Fibroblast of peridontal ligament (primary cell): ENCODE results near the gene FUNDC2.
"Not testable (repeated sequence)": the region's sequence is repeated elsewhere in the genome, so short reads cannot be mapped to it uniquely, and the experiment has no call there.

Experiments used
- DNase-seq: peaks from one replicate; pipeline ENCODE4 v3.0.0-alpha.2; 2010; ENCODE audit errors: extremely low read depth

Gene FUNDC2, protein sequence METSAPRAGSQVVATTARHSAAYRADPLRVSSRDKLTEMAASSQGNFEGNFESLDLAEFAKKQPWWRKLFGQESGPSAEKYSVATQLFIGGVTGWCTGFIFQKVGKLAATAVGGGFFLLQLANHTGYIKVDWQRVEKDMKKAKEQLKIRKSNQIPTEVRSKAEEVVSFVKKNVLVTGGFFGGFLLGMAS

DNA sequence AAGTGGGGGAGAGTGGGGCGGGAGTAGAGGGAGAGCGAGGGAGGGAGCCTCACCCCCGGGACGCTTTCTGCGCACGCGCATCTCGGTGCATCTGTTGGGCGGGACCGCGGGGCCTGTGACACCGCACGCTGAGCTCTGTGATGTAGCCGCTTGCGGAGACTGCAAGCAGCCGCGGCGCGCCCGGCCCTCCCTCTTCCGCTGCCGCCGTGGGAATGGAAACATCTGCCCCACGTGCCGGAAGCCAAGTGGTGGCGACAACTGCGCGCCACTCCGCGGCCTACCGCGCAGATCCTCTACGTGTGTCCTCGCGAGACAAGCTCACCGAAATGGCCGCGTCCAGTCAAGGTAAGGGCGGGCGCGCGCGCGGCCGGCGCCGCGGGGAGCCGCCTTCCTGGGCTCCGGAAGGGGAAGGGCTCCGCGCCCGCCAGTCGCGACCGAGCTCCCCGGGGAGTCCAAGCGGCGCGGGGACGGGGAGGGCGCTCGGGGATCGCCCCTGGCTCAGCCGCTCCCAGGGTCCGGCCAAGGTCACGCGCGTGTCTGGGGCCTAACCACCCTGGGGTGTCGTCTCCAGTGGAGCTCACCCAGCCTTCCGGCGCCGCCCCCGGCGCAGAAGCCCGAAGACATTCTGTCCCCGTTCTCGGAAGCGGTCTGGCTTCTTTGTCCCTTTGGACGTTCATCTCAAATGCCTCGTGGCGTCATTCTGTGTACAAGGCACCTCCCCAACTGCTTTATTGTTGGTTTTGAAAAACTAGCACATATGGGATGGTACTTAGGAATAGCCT lies at the start of gene FUNDC2:
TSS of gene FUNDC2 (plus strand) at position 118 of the 782 bp plus-strand sequence. CDS start at position 213, 95 bp downstream.
- DNase-seq = peak; percentile 86

- DNase-seq = no peak
Measured at GRCh38 chrX:154979629-154980028, 47.0 kb upstream of the FUNDC2 start.

DNA sequence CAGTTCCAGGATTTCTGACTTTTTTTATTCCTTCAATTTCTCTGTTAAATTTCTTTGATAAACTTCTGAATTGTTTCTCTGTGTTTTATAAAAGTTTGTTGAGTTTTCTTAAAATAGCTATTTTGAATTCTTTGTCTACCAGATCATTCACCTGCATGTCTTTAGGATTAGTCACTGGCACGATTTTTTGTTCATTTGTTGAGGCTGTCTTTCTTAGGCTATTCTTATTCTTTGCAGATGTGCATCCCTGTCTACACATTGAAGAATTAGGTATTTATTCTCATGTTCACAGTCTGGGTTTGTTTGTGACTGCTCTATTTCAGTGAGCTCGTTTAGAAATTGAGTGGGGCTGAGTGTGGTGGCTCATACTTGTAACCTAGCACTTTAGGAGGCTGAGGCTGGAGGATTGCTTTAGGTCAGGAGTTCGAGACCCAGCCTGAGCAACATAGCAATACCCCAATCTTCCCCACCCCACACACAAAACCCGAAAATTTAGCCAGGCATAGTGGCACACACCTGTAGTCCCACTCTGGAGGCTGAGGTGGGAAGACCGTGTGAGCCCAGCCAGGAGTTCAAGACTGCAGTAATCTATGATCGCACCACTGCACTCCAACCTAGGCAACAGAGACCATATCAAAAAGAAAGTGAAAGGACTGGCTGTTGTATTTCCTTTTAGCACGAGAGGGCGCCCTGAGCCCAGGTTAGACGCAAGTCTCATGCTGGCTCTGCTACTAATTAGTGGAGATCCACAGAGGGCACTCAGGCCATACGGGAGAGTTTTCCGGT lies 46.1 kb upstream of the FUNDC2 start:
- DNase-seq = peak; percentile 71

DNA sequence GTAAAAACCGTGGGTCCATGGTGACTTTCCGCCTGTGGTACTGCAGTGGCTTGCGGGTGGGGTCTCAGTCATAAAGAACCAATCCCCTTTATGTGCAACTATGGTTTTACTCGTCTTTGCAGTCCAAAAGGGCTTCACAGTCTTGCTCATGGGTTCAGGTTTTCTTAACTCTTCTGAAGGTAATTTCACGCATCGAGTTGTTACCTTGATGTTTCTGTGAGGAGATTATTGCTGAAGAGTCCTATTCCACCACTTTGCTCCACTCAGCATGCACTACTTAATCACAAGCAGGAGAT lies 45.6 kb upstream of the FUNDC2 start:
- no peak for DNase-seq

- DNase-seq = peak; percentile 14
Measured at GRCh38 chrX:154986826-154987575, 39.6 kb upstream of the FUNDC2 start.

DNA sequence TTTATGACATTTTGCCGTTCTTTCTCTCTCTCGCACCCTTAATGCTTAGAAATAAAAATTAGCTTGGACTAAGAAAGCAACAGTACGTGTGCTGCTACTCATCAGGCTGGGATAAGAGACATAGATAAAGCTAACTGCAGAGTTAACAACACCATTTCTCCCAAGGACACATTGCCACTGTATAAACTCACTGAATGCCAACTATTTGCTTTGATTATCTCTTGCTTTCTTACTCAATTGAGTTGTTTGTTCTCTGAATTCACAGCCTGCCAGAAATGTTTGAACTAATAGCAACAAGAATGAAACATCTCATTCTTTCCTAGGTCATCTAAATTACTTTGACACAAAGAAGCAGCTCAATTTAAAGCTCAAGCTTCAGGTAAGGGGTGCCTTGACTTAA lies 38.7 kb upstream of the FUNDC2 start:
- no peak for DNase-seq

DNA sequence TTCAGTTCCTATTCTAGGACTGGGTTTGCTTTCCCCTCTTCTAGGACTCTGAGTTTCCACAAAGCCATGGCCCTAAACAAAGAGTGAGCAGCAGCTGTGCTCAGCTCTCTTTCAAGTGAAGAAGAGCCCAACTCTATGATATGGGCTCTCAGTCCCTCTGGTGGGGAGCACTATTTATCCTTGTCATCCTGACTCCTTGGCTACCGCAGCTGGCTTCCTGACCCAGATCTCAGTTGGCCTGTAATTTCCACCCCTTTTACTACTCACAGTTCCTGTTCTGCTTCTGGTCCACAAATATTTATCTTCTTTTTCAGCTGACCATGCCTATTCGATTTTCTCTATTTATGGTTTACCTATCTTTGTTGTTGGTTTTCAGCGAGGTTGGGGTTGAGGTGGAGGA lies 37.9 kb upstream of the FUNDC2 start:
- DNase-seq = no peak

- DNase-seq = no peak
Measured at GRCh38 chrX:154990496-154990895, 36.1 kb upstream of the FUNDC2 start.

- no peak for DNase-seq
Measured at GRCh38 chrX:154991039-154991438, 35.6 kb upstream of the FUNDC2 start.

DNA sequence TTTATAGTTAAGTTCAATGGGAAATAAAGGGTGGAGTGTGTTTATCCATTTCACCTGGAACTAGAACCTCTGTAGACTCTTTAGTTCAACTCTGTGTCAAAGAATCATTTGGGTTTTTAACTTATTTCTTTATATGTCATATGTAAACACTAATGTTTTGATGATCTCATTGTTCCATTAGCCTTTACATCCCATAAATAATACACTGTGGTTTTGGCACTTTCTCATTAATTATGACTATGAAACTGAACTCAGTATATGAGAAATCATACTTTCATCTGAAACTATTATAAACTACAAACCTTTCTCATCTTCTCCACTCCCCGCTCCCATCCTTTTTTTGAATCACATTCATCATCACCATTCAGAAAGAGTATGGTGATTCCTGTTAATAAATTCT lies 35.2 kb upstream of the FUNDC2 start:
- DNase-seq = no peak

DNA sequence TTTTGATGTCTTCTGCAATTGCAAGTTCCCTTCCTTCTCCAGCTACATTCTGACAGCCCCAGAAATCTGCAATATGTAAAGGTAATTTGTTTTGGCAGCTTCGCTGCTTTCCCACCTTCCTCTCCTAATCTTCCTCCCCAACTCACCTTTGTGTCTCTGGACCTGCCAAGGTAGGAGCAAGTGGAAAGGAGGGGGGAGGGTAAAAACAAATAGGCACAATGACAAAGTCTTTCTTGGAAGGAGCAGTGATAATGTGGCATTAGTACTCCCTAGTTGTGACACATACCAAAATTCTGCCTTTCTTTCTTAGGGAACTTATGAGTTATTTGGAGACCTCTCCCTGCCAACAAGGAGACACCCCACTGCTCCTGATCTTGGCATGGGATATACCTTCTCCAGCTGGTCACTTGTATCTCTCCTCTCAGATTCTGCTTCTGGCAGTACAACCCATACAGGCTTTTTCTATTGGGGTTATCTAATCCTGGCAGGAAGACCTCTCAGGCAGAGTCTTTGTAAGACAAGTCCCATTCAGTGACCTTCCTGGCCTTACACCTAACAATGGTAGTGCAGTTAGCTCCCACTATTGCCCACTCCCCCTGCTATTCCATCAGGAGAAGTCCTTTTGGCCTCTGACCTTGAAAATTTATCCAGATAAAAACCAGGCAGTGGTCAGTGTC lies 28.3 kb upstream of the FUNDC2 start:
- no peak for DNase-seq

DNA sequence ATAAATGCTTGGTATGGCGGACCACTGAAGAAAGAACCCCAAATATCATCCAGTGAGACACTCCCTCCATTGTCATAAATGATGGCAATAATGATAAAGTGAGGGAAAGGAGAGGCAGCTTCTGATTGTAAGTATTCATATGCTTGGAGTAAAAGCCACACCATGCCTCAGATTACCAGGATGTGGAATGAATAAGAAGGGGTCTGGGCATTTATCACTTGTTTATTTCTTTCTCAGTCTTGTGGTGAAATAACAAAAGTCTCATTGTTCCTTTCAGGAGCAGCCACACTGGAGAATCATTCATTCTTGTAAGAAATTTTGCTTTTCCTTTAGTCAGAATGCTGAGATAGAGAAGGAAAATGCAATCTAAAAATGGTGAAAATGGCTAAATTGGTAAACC lies 25.8 kb upstream of the FUNDC2 start:
- DNase-seq = no peak

GRCh38 chrX:155001873-155002272 lies 24.8 kb upstream of the FUNDC2 start:
- no peak for DNase-seq

DNA sequence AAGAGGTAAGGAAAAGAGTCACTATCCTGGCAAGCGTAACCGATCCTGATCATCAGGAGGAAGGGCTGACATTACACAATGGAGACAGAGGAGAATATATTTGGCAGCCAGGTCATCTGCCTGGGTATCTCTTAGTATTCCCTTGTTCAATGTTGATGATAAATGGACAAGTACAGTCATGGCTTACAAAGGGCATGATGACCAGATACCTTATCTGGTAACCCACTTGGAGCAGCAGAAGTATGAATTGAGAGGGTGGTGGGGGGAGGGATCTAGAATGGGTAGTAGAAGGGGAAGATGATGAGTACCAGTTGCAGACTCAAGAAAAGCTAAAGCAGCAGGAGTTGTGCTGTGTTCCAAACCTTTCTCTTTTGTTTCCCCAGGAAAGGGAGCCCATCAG lies 21.5 kb upstream of the FUNDC2 start:
- no peak for DNase-seq

- DNase-seq = not testable (repeated sequence)
Measured at GRCh38 chrX:155006379-155006778, 20.3 kb upstream of the FUNDC2 start.

DNA sequence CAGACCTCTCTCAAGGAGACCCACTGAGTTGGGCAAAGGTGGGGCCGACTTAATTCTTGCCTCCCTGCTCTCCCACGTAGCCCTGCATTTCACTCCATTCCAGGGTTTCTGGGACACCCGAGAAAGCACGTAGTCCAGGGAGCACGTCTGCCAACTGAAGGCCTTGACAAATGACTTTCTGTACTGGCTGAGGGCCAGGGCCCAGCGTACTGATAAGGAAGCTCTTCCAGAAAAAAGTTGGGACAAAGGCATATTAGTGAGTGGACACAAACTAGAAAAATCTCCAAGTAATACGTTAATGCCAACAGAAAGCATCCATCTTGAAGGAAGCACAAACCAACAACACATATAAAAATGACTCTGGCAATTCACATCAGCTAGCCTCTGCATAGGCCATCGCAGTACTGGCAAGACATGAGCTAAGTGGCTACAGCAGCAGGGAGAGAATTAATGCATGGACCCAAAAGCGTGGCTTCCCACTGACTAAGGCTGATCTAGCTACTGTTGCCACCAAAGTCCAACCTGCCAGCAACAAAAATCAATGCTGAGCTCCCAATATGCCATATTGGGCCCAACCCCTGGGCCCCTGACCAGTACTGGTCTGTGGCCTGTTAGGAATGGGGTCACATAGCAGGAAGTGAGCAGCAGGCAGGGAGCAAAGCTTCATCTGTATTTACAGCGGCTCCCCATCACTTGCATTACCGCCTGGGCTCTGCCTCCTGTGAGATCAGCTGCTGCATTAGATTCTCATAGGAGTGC lies 19.6 kb upstream of the FUNDC2 start:
- DNase-seq = not testable (repeated sequence)

GRCh38 chrX:155008578-155008977 lies 18.1 kb upstream of the FUNDC2 start:
- not testable (repeated sequence) for DNase-seq

DNA sequence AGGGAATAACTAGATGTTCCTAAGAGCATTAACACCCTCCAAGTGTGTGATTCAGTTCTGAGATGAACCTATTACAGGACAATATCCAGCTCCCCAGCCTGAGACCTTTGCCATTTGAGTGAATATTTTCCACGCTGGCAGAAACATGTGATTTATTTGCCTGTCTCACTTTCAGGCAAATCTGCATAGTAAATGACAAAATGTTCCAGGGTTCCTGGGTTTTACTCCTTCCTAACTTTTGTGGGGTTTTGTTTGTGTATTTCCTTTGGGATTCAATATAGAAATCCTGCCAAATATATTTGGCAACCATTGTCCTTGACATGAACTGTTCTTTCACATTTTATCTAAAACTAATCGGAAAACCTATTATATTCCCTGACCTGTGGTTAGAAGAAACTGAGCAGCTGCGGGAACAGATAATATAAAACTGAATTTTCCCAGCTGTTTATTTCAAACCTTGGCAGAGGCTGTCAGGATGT lies 16.6 kb upstream of the FUNDC2 start:
- DNase-seq = no peak

- DNase-seq = no peak
Measured at GRCh38 chrX:155020591-155020990, 6.1 kb upstream of the FUNDC2 start.

DNA sequence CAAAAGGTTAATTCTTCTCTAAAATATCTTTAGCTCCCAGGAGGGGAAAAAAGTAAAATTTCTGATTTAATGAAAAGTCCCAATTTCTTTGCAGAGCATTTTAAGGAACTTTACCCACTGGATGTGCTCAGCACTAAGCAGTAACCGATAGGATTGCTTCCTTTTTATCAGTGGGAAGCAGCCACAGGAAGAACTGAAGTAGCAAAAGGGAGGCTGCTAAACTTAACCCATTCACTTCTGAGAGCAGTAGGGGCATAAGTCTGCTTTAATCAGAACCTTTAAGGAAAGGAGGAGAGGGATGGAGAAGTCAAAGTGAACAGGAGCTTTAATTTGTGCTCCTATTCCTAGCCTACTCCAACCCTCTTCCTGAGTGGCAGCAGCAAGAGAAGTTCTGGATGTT lies 4.1 kb upstream of the FUNDC2 start, which contains the start of gene F8:
TSS of gene F8 (minus strand) at position 139 of the 400 bp plus-strand sequence. CDS start 171 bp downstream, outside the sequence.
- no peak for DNase-seq
